ENCODE results near the gene AKAP8L. TPM values are rescaled to one million over a fixed set of nuclear protein-coding genes. Genes with fewer than 3 reads are reported as not detected.

The AKAP8L gene
- total and polyA plus RNA-seq, 9 of the 15 experiments (the other 6 are each of a cell fraction or from before 2014, with no cell fraction given) = 2.4 to 116 (median 70.7) TPM

- ChIA-PET CTCF (ENCODE audit: low intra/inter-chr PET ratio) (no interaction called here), POLR2A (interaction anchor here (0.9 to 1.9 kb wide), 4 partner anchors 11 to 24 kb away, joined by 3 to 7 read pairs (median 4); partner anchors contain the start of gene AKAP8L)
- Histone ChIP-seq H2AFZ (ENCODE audit: low read depth, low read length) (no peak overlapping the region), H3K4me2 (ENCODE audit: insufficient read depth, low read length) (no peak overlapping the region), H4K20me1 (replicated peaks; ENCODE audit: control insufficient read depth, insufficient read depth, low read length) (peaks cover 20% of the 10 kb centered on the region), H3K27ac (ENCODE audit: extremely low read depth, low read depth, low read length) (no peak overlapping the region), H3K9me3 (replicated peaks; ENCODE audit: control insufficient read depth, insufficient read depth, low read depth, low read length) (no peaks in the 10 kb centered on the region), H3K27me3 (ENCODE audit: control insufficient read depth in 2 of 2, insufficient read depth in 2 of 2, low read length in 2 of 2) (no peaks in the 10 kb centered on the region), H3K4me1 (replicated peaks in 1 of 2; ENCODE audit: control insufficient read depth in 2 of 2, insufficient read depth in 2 of 2, low read length in 2 of 2) (peaks cover 2 to 16% of the 10 kb centered on the region in 2 experiments; a peak in 4 of 5 replicates), H3K79me2 (ENCODE audit: control insufficient read depth, insufficient read depth, low read length) (peaks cover 63% of the 10 kb centered on the region), H3K36me3 (ENCODE audit: control insufficient read depth, insufficient read depth, low read length) (peaks cover 91% of the 10 kb centered on the region), H3K9ac (ENCODE audit: insufficient read depth in 1 of 2, low read depth in 2 of 2, low read length in 2 of 2) (peak overlapping the region in 1 of 2 experiments; percentile 41; a peak in 1 of 4 replicates), H3K9me1 (ENCODE audit: control insufficient read depth, insufficient read depth, low read length) (peaks cover 5% of the 10 kb centered on the region), H3K4me3 (no peak overlapping the region)
- TF ChIP-seq RBFOX2 (IDR thresholded peaks at IDR 0.05; ENCODE audit: low read depth, low read length) (peak; percentile 45; the same call in 1 of the 2 replicates), DDX20 (tag; IDR thresholded peaks at IDR 0.05; ENCODE audit: low read depth) (no peak)
- intact Hi-C loops (cut with micrococcal nuclease) = no loop called here
- FAIRE-seq = no peak
- in situ Hi-C loops (cut with MboI) = no loop called here
- ATAC-seq = no peak
- 96% methylated on average over 14 of the region's 15 CpGs for WGBS (ENCODE audit: insufficient coverage, low coverage, missing lambda C conversion rate)
- DNase-seq (ENCODE audit: extremely low read depth in 1 of 4, low spot score in 3 of 4) = no peak
- BruUV-seq (replicated peaks) = no TSS peak
These were observed 16.2 kb downstream of the AKAP8L start for GRCh38 chr19:15402411-15403150.

- peaks cover 5% of the 10 kb centered on the region for H3K9me1 ChIP-seq (ENCODE audit: control insufficient read depth, insufficient read depth, low read length)
- H4K20me1 ChIP-seq (replicated peaks; ENCODE audit: control insufficient read depth, insufficient read depth, low read length) = peaks cover 20% of the 10 kb centered on the region
- in situ Hi-C loops (cut with MboI) = no loop called here
- BruUV-seq (replicated peaks) = no TSS peak
- no peaks in the 10 kb centered on the region for H3K9me3 ChIP-seq (replicated peaks; ENCODE audit: control insufficient read depth, insufficient read depth, low read depth, low read length)
- DNase-seq (ENCODE audit: extremely low read depth in 1 of 4, low spot score in 3 of 4) (no peak), ATAC-seq (no peak), FAIRE-seq (no peak)
- no peak overlapping the region for H3K27ac ChIP-seq (ENCODE audit: extremely low read depth, low read depth, low read length)
- H2AFZ ChIP-seq (ENCODE audit: low read depth, low read length) = no peak overlapping the region
- intact Hi-C loops (cut with micrococcal nuclease) = no loop called here
- H3K4me2 ChIP-seq (ENCODE audit: insufficient read depth, low read length) = no peak overlapping the region
- ChIA-PET CTCF (ENCODE audit: low intra/inter-chr PET ratio) (no interaction called here), POLR2A (interaction anchor here (0.9 to 1.9 kb wide), 4 partner anchors 8 to 25 kb away, joined by 3 to 6 read pairs (median 4); partner anchors contain the start of gene AKAP8L)
- H3K36me3 ChIP-seq (ENCODE audit: control insufficient read depth, insufficient read depth, low read length) = peaks cover 93% of the 10 kb centered on the region
- H3K4me3 ChIP-seq = no peak overlapping the region
- peaks cover 50% of the 10 kb centered on the region for H3K79me2 ChIP-seq (ENCODE audit: control insufficient read depth, insufficient read depth, low read length)
- no peak overlapping the region for H3K9ac ChIP-seq (ENCODE audit: insufficient read depth in 1 of 2, low read depth in 2 of 2, low read length in 2 of 2)
- WGBS (ENCODE audit: insufficient coverage, low coverage, missing lambda C conversion rate) = 100% methylated on average over 6 of the region's 17 CpGs
- no peaks in the 10 kb centered on the region for H3K27me3 ChIP-seq (ENCODE audit: control insufficient read depth in 2 of 2, insufficient read depth in 2 of 2, low read length in 2 of 2)
- H3K4me1 ChIP-seq (replicated peaks in 1 of 2; ENCODE audit: control insufficient read depth in 2 of 2, insufficient read depth in 2 of 2, low read length in 2 of 2) = peaks cover 2 to 16% of the 10 kb centered on the region in 2 experiments; a peak in 4 of 5 replicates
- no peak for TF ChIP-seq BRF1 (IDR thresholded peaks at IDR 0.05; ENCODE audit: borderline replicate concordance, extremely low read depth, insufficient read length)
- TF ChIP-seq GATAD2B (IDR thresholded peaks at IDR 0.05; ENCODE audit: borderline replicate concordance) = no peak
- no peak for TF ChIP-seq HLTF (IDR thresholded peaks at IDR 0.05)
- no peak for TF ChIP-seq ZNF280B (CRISPR knock-in tag; IDR thresholded peaks at IDR 0.05)
- TF ChIP-seq ETS2 (tag; IDR thresholded peaks at IDR 0.05; ENCODE audit: borderline replicate concordance, poor library complexity, severe bottlenecking) = no peak
- no peak for TF ChIP-seq ATF2 (CRISPR knock-in tag; IDR thresholded peaks at IDR 0.05)
- TF ChIP-seq OTX1 (CRISPR knock-in tag; IDR thresholded peaks at IDR 0.05) = no peak
- no peak for TF ChIP-seq HMGXB4 (CRISPR knock-in tag; IDR thresholded peaks at IDR 0.05)
These were observed 17.4 kb downstream of the AKAP8L start for GRCh38 chr19:15401397-15401710.
